Measurements from ENCODE around the gene TAB2. TPM values are rescaled to one million over a fixed set of nuclear protein-coding genes. Genes with fewer than 3 reads are reported as not detected.

The TAB2 gene
- total RNA-seq, 1 experiment from 2014 or later, result 55.6 TPM

GRCh38 chr6:149431905-149432775, 114.6 kb downstream of the TAB2 start:
- ChIA-PET CTCF (interaction anchor here (0.5 to 3.8 kb wide), 71 partner anchors 8 to 902 kb away, joined by 3 to 35 read pairs (median 4); partner anchors contain the start of gene TAB2), POLR2A (interaction anchor here (0.7 to 1.2 kb wide), 2 partner anchors 44 to 242 kb away, joined by 3 read pairs; no protein-coding TSS in a partner anchor)
- peak; percentile 98 for DNase-seq (ENCODE audit: low spot score)
- Mint-ChIP-seq H3K4me1 (peaks cover 5% of the 10 kb centered on the region), H3K27me3 (ENCODE audit: low read depth) (no peaks in the 10 kb centered on the region), H3K9me3 (no peaks in the 10 kb centered on the region), H3K27ac (no peak overlapping the region), H3K4me3 (no peak overlapping the region), H3K36me3 (no peaks in the 10 kb centered on the region)
- TF ChIP-seq SOX15 (CRISPR knock-in tag; IDR thresholded peaks at IDR 0.05) (no peak), ZBTB43 (CRISPR knock-in tag; IDR thresholded peaks at IDR 0.05) (no peak), GABPB1 (CRISPR knock-in tag; IDR thresholded peaks at IDR 0.05) (peak; percentile 35; the same call in 1 of the 2 replicates)
- TF ChIP-seq, protein P1, sequence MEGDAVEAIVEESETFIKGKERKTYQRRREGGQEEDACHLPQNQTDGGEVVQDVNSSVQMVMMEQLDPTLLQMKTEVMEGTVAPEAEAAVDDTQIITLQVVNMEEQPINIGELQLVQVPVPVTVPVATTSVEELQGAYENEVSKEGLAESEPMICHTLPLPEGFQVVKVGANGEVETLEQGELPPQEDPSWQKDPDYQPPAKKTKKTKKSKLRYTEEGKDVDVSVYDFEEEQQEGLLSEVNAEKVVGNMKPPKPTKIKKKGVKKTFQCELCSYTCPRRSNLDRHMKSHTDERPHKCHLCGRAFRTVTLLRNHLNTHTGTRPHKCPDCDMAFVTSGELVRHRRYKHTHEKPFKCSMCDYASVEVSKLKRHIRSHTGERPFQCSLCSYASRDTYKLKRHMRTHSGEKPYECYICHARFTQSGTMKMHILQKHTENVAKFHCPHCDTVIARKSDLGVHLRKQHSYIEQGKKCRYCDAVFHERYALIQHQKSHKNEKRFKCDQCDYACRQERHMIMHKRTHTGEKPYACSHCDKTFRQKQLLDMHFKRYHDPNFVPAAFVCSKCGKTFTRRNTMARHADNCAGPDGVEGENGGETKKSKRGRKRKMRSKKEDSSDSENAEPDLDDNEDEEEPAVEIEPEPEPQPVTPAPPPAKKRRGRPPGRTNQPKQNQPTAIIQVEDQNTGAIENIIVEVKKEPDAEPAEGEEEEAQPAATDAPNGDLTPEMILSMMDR (IDR thresholded peaks at IDR 0.05), result peak; percentile 94
- ATAC-seq, result peak; percentile 98

- TF ChIP-seq MLX (CRISPR knock-in tag; IDR thresholded peaks at IDR 0.05), result no peak
- no peak for TF ChIP-seq GRHL2 (CRISPR knock-in tag; IDR thresholded peaks at IDR 0.05; ENCODE audit: insufficient replicate concordance, severe bottlenecking)
- TF ChIP-seq ATF3 (CRISPR knock-in tag; conservative IDR thresholded peaks at IDR 0.05), result no peak
- TF ChIP-seq, protein P2, sequence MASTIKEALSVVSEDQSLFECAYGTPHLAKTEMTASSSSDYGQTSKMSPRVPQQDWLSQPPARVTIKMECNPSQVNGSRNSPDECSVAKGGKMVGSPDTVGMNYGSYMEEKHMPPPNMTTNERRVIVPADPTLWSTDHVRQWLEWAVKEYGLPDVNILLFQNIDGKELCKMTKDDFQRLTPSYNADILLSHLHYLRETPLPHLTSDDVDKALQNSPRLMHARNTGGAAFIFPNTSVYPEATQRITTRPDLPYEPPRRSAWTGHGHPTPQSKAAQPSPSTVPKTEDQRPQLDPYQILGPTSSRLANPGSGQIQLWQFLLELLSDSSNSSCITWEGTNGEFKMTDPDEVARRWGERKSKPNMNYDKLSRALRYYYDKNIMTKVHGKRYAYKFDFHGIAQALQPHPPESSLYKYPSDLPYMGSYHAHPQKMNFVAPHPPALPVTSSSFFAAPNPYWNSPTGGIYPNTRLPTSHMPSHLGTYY (CRISPR knock-in tag; IDR thresholded peaks at IDR 0.05), result no peak
- ATAC-seq (no peak), DNase-seq (ENCODE audit: low spot score) (no peak)
- Mint-ChIP-seq H3K4me3 (no peak overlapping the region), H3K4me1 (peaks cover 5% of the 10 kb centered on the region), H3K9me3 (no peaks in the 10 kb centered on the region), H3K27ac (no peak overlapping the region), H3K27me3 (ENCODE audit: low read depth) (no peaks in the 10 kb centered on the region), H3K36me3 (no peaks in the 10 kb centered on the region)
- ChIA-PET CTCF (interaction anchor here (0.7 to 3.8 kb wide), 5 partner anchors 83 to 351 kb away, joined by 3 to 35 read pairs (median 9); no protein-coding TSS in a partner anchor), POLR2A (interaction anchor here (0.5 kb wide), 1 partner anchor 410 kb away, joined by 5 read pairs; no protein-coding TSS in a partner anchor)
These were observed 115.9 kb downstream of the TAB2 start for GRCh38 chr6:149433405-149433804.

DNA sequence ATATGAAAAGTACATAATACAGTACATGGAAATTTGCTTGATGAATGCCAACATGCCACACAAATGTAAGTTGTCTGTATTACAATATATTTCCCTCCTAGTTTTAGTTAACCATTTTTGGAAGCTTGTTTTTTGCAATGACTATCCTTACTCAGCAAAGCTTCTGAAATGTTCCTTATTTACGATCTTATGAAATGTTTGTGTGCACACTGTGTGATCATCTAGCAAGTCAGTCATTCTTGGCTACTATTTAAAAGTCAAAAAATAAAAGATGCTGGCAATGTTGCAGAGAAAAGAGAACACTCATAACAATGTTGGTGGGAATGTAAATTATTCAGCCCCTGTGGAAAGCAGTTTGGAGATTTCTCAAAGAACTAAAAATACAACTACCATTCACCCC, 116.4 kb downstream of the TAB2 start:
- ChIA-PET CTCF (interaction anchor here (0.7 to 3.8 kb wide), 3 partner anchors 83 to 351 kb away, joined by 3 to 35 read pairs (median 4); no protein-coding TSS in a partner anchor), POLR2A (no interaction called here)
- Mint-ChIP-seq H3K36me3 (no peaks in the 10 kb centered on the region), H3K4me3 (no peak overlapping the region), H3K27ac (no peak overlapping the region), H3K9me3 (no peaks in the 10 kb centered on the region), H3K4me1 (peaks cover 5% of the 10 kb centered on the region), H3K27me3 (ENCODE audit: low read depth) (no peaks in the 10 kb centered on the region)
- DNase-seq (ENCODE audit: low spot score) (no peak), ATAC-seq (no peak)
- TF ChIP-seq, protein P1 (IDR thresholded peaks at IDR 0.05), result no peak
- TF ChIP-seq ZNF232 (CRISPR knock-in tag; IDR thresholded peaks at IDR 0.05) (no peak), TEAD4 (CRISPR knock-in tag; IDR thresholded peaks at IDR 0.05) (no peak), RELA (CRISPR knock-in tag; IDR thresholded peaks at IDR 0.05; ENCODE audit: borderline replicate concordance) (no peak), ZNF416 (CRISPR knock-in tag; IDR thresholded peaks at IDR 0.05) (no peak), ATF3 (CRISPR knock-in tag; conservative IDR thresholded peaks at IDR 0.05) (no peak), ZNF219 (CRISPR knock-in tag; IDR thresholded peaks at IDR 0.05; ENCODE audit: borderline replicate concordance) (no peak), FOXJ3 (CRISPR knock-in tag; IDR thresholded peaks at IDR 0.05; ENCODE audit: borderline replicate concordance) (no peak)
- TF ChIP-seq, protein P3, sequence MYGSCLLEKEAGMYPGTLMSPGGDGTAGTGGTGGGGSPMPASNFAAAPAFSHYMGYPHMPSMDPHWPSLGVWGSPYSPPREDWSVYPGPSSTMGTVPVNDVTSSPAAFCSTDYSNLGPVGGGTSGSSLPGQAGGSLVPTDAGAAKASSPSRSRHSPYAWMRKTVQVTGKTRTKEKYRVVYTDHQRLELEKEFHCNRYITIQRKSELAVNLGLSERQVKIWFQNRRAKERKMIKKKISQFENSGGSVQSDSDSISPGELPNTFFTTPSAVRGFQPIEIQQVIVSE (CRISPR knock-in tag; IDR thresholded peaks at IDR 0.05; ENCODE audit: borderline replicate concordance), result no peak
- TF ChIP-seq, protein P4, sequence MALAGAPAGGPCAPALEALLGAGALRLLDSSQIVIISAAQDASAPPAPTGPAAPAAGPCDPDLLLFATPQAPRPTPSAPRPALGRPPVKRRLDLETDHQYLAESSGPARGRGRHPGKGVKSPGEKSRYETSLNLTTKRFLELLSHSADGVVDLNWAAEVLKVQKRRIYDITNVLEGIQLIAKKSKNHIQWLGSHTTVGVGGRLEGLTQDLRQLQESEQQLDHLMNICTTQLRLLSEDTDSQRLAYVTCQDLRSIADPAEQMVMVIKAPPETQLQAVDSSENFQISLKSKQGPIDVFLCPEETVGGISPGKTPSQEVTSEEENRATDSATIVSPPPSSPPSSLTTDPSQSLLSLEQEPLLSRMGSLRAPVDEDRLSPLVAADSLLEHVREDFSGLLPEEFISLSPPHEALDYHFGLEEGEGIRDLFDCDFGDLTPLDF (CRISPR knock-in tag; IDR thresholded peaks at IDR 0.05), result no peak
- TF ChIP-seq, protein P2 (CRISPR knock-in tag; IDR thresholded peaks at IDR 0.05), result no peak

All from WTC11 (cell line).